Measurements from ENCODE around the gene MYOT.

The MYOT gene

DNA sequence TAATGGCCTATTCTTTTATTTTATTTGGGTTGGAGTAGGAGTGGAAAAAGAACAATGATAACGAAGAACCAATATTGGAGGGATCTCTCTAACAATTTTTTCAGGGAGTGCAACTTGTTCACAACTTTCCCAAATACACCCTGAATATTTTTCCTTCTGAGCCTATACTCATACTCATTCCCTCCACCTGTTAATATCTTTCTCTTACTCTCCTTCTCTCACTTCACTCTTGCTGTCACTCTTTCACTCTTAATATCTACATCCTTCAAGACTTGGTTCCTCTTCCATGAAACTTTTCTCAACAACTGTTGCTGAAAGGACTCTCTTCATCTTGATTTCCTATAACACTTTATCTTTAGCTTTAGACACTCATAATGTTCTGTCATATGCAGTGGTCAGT is 39.0 kb upstream of the MYOT start:
- H3K4me3 ChIP-seq (ENCODE audit: low read length), result no peak overlapping the region
- TF ChIP-seq, protein P1, sequence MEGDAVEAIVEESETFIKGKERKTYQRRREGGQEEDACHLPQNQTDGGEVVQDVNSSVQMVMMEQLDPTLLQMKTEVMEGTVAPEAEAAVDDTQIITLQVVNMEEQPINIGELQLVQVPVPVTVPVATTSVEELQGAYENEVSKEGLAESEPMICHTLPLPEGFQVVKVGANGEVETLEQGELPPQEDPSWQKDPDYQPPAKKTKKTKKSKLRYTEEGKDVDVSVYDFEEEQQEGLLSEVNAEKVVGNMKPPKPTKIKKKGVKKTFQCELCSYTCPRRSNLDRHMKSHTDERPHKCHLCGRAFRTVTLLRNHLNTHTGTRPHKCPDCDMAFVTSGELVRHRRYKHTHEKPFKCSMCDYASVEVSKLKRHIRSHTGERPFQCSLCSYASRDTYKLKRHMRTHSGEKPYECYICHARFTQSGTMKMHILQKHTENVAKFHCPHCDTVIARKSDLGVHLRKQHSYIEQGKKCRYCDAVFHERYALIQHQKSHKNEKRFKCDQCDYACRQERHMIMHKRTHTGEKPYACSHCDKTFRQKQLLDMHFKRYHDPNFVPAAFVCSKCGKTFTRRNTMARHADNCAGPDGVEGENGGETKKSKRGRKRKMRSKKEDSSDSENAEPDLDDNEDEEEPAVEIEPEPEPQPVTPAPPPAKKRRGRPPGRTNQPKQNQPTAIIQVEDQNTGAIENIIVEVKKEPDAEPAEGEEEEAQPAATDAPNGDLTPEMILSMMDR (conservative IDR thresholded peaks at IDR 0.05; ENCODE audit: low read depth, low read length), result no peak
- no peak for DNase-seq (ENCODE audit: low read depth)

DNA sequence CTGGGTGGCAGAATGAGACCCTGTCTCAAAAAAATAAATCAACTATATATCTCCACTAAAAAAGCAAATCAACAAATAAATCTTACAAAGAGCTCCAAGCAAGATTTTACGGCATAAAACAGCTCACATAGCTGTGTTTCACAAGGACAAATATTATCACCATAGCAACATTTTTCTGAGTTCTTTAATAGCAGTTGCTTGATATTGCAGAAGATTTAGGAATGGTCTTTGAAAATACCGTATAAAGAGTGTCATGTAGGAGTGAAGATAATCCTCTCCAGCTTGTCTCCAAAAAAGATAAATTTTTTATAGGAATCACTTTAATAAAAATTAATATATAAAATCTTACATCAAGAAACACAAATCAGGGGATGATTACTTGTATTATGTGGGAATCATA is 36.6 kb upstream of the MYOT start:
- no peak for DNase-seq (ENCODE audit: low read depth)
- TF ChIP-seq, protein P1 (conservative IDR thresholded peaks at IDR 0.05; ENCODE audit: low read depth, low read length), result no peak
- H3K4me3 ChIP-seq (ENCODE audit: low read length), result no peak overlapping the region

DNA sequence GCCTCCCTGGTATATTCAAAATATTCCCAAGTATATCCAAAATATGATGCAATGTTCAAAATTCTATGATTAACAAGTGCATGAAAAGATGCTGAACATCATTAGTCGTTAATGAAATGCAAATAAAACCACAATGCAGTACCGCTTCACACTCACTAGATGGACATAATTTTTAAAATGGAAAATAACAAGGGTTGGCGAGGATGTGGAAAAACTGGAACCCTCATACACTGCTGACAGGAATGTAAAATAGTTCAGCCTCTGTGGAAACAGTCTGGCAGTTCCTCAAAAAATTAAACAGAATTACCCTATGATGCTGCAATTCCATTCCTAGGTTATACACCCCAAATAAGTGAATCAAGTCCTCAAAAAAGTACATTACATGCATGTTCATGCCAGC is 36.1 kb upstream of the MYOT start:
- no peak overlapping the region for H3K4me3 ChIP-seq (ENCODE audit: low read length)
- TF ChIP-seq, protein P1 (conservative IDR thresholded peaks at IDR 0.05; ENCODE audit: low read depth, low read length), result peak; percentile 15
- no peak for DNase-seq (ENCODE audit: low read depth)

DNA sequence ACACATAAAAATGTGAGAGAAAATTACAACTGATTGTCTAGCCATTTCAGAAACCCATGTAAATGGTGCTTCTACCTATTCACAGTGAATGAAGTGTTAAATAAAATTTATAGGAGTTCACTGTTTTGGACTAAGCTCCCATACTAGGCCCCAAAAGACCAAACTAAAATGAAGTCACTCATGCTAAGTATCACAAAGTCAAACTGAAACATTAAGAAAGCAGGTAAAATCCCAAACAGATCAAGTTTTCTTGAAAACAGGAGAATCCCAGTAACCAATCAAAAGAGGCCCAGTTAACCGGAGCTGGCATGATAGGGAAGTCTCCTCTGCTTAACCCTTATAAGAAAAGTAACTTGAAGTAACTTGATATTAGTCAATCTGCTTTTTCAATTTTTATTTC is 35.2 kb upstream of the MYOT start:
- DNase-seq (ENCODE audit: low read depth), result no peak
- TF ChIP-seq, protein P1 (conservative IDR thresholded peaks at IDR 0.05; ENCODE audit: low read depth, low read length), result no peak
- no peak overlapping the region for H3K4me3 ChIP-seq (ENCODE audit: low read length)

DNA sequence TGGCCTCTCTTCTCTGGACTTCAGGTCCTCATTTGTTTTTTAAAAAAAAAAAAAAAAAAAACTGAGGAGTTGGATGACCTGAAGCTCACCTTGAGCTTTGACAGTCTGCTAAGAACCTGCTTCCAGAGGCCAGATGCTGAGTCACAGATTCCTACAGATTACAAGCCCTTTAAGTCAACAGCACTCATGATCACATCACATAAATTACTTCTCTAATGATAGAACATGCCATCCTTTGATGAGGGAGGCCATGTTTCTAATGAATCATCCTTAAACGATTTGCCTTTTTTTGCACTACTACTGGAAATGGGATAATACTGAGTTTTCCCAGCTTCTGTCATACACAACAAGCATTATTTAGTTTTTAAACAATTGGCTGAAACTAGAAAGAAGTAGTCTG is 34.2 kb upstream of the MYOT start:
- TF ChIP-seq, protein P1 (conservative IDR thresholded peaks at IDR 0.05; ENCODE audit: low read depth, low read length), result no peak
- DNase-seq (ENCODE audit: low read depth), result peak; percentile 88
- H3K4me3 ChIP-seq (ENCODE audit: low read length), result no peak overlapping the region

DNA sequence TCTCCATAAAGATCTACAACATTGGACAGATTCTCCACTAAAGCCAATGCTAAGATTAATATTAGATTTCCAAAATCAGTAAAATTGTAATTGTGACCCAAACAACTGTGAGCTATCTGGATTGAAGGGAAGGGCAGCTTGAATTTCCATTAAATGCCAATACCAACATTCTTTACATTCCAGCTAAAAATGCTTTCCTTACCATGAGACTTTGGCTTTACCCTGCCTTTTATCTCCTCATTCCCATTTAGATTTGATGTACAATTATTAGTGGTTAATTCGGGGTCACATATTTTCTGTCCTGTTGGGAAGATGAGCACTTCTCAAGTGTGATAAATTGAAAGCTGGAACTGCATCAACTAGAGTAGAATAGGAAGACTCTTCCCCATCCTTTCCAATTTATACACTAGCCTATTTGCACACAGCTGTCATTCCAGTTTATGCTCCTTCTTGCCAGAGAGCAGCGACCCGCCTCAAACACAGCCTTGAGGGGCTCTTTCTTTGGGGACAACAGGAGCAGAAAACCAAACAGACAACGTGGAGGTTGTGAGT is 33.1 kb upstream of the MYOT start:
- DNase-seq (ENCODE audit: low read depth), result no peak
- TF ChIP-seq, protein P1 (conservative IDR thresholded peaks at IDR 0.05; ENCODE audit: low read depth, low read length), result no peak
- H3K4me3 ChIP-seq (ENCODE audit: low read length), result no peak overlapping the region

DNA sequence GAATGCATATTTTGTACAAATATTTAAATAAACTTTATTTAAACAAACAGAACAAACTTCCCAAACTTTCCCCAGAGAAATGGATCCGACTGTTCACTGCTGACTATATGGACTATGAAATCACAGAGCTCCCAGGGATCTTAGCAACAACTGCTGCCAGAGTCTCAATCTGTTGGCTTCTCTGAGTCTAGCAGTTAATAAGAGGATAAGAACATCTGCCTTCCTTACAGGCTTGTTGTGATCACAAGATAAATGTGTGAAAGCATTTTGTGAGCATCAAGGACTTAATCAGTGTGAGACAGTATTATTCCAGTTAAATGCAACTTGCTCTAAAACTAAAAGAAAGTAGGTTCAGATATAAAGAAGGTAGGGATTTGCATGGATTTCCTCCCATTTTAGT is 31.4 kb upstream of the MYOT start:
- no peak overlapping the region for H3K4me3 ChIP-seq (ENCODE audit: low read length)
- DNase-seq (ENCODE audit: low read depth), result no peak

More for the DNA sequence above, 31.4 kb upstream of the MYOT start:
- TF ChIP-seq, protein P1 (conservative IDR thresholded peaks at IDR 0.05; ENCODE audit: low read depth, low read length), result no peak
